Measurements from ENCODE around the gene NACC2.

NACC2 gene

DNA sequence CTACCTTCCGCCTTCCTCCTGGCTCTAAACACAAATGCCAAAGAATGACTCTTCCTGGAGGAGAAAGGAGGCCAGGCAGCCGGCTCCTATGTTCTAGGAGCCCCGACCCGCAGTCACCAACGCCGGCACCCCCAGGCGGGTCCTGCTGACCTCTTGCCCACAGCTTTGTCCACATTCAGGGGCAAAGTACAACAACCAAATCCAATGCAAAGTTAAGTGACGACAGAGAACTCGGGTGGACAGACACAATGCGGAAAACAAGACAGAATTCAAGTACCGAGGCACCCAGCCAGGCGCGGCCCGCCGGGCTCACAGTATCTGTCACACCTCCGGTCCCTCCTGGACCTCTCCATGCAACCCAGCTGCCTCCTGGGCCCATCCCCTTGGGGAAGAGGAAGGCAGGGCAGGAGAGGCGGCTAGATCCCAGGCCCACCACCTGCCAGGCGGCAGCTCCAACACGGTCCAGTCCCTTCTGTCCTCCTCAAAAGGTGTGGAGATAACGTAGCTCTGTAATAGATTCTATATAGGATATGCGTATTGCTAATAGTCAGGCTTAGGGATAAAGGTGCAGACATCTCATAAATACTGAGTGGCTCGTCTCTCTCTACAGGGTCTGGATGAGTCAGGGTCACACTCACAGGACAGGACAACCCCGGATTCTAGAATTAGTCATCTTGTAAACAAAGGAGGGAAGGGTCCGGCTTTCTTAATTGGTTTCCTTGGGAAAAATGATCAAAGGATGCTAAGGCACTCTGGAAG lies 87.0 kb downstream of the NACC2 start:
- no peak for DNase-seq

DNA sequence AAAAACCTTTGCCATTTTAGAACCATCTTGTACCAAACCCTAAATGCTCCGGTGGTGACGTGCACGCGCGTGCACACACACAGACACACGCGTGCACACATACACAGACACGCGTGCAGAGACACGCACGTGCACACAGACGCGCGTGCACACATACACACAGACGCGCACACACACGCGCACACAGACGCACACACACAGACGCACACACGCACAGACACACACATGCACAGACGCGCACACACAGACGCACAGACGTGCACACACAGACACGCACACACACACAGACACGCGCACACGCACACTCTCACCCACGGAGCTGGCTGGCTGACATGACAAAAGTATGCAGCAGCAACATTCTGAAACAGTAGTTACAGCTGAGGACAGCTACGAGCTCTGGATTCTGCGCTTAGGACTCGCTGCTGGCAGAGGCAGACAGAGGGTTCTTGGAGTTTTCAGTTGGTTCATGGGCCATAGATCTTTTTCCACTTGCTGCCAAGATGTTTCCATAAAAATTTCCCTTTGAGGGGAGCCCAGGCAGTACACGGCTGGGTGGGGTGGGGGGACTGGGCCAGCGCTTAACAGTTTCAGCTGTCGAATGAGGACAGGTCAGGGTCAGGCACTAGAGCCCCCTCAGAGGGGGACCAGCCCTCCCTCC lies 87.7 kb downstream of the NACC2 start:
- no peak for DNase-seq

DNA sequence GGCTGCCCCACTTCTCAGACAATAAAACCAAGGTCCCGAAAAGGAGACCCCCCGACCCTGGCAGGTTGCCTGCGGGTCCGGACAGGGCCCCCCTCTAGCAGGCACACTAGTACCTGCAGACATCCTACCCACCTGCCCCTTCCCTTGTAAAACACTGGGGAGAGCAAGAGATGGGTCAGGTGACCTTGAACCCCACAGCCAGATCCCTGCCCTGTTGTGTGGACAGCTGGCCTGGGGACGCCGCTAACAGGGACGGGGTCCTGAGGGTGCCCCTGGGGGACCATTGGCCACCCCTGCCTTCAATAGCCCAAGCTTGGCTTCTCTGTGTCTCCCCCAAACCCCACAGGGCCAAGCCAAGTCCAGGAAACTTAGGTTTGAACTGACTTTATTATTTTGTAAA lies 88.9 kb downstream of the NACC2 start:
- DNase-seq = no peak

DNA sequence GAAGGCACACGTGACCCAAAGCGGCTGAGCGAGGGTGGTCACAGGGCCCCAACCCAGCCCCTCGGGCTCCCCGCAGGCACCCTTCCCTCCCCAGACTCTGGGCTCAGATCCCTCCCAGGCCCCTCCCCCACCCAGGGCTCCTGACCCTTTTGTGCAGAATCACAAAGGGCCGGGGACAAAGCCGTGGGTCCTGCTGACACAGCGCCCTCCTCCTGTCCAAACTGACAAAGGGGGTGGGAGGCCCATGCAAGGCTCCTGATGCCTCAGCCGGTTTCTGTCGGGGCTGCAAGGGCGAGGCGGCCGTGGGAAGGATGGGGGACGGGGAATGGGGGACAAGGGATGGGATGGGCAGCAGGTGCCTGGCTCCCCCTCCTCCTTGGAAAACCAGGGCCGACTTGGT lies 90.4 kb downstream of the NACC2 start:
- DNase-seq = no peak

DNA sequence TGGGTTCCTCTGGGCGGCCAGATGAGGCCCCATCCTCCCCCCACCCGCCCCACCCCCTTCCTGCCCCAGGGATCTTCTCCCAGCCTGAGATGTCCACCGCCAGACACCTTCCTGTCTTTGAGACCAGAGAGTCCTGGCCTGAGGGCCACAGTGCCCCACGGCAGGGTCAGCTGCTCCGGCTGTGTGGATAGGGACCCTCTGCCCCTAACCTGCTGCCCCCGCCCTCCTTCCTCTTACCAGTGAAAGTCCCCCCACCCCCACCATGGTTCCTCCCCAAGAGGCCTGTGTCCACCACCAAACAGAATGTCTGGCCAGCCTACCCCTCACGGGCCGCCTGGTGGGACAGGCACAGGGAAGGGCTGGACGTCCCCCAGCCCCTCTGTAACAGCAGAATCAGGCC lies 90.9 kb downstream of the NACC2 start:
- DNase-seq = no peak

DNA sequence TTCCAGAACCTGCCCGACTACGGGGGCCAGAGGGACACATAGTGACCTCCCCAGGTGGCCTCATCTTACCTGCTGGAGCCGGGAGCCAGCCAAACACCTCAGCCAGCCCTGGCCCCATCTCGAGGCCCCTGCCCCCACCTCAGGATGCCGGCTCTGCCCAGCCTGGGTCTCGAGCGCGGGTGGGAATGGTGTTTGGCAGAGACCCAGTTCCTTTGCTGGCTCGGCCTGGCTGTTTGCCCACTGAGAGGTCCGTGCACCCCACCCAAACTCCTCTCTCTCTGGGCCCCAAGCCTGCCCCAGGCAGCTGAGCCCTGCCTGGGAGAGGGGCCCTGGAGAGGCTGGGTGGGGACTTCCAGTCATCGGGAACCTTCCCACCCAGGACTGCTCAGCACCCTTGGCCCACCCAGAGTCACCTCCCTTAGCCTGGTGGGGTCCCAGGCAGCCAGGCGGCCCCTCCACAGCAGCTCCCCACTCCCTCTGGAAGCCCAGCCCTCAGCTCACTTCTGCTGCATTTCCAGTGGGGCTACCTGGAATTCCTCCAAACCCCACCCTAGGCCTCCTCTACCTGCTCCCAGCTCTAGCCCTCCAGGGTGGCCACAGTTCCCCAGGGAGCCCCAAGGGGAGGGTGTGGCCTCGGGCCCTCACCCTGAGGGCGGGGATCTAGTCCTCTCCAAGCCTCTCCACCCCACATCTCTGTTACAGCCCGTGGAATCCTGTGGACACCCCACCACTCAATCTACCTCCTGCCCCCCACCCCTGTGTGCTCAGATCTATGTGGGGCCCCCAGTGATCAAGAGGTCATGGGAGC lies 91.5 kb downstream of the NACC2 start:
- DNase-seq = no peak

DNA sequence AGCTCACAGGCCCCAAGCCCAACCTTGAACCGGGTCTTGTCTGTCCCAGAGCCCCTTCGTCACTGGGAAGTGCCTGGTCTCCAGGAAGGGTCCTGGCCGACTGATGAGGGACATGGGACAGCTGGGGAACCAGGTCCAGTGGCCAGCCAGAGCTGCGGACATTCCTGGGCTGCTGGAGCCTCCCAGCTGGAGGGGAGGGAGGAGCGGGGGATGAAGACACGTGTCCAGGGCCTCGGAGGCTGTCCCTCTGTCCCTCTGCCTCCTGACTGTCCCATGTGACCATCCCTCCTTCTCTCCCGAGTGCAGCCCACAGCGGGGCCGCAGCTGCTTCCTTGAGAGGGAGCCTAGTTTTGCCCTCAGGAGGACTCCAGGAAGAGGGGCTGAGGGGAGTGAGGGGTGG lies 92.2 kb downstream of the NACC2 start:
- DNase-seq = no peak

DNA sequence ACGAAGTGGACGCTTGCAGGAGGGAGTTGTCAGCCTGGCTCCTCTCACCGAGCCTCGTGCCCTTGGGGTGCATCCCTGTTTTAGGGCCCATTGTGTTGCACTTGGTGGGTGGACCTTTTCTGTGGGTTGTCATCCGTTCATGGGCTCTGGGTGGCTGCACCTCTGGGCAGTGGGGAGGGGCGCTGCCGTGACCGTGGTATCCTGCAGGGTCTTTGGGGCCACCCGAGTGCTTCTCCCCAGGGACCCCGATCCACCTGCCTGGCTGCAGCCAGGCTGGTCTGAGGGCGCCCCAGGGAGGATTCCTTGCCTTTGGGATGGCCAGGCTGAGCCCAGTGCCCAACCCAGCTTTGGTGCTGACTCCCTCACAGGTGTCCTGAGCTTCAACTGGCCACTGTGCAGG lies 92.9 kb downstream of the NACC2 start:
- no peak for DNase-seq

DNA sequence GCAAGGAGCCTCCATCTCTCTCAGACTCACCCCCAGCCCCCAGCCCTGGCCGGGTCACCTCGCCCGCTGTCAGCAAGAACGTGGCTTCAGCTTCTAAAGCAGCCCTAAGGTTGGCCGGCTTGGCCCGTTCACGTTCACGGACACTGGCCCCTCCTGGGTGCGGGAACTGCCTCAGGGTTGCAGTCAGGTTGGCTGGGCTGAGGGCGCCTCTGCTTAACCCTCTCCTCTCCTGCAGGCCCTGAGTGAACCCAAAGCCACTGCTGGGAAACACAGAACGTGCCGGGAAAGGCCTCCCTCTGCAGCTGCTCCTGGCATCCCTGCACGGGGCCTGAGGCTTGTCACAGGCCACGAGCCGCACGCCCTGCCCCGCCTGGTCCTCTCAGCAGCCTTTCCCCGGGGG lies 93.9 kb downstream of the NACC2 start:
- no peak for DNase-seq

DNA sequence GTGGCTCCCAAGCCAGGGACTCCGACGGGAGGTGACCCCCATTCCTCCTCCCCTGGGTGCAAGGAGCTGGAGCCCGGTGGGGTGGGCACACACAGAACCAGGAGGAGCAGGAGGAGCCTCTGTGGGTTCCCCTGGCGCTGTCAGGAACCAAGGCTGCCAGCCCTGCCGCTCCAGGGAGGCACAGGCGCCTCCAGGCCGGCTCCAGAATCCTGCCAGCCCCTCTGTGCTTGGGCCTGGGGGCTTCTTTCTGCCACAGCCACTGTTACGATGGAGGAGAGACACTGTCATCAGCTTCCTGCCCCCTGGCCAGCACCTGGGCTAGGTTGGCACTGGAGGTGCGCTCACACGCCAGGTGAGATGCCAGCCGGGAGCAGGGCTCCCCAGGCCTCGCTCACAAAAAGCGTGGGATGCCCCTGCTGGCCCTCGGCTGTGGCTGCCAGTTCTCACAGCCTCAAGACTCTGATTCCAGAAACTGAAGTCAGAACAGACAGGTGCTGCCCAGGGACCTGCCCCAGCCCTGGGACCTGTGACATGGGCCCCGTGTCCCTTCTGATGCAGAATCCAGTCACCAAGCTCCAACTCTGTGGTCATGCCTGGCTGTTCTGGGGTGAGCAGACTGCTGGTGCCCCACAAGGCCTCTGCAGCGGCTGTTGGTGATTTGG lies 96.5 kb downstream of the NACC2 start:
- no peak for DNase-seq

DNA sequence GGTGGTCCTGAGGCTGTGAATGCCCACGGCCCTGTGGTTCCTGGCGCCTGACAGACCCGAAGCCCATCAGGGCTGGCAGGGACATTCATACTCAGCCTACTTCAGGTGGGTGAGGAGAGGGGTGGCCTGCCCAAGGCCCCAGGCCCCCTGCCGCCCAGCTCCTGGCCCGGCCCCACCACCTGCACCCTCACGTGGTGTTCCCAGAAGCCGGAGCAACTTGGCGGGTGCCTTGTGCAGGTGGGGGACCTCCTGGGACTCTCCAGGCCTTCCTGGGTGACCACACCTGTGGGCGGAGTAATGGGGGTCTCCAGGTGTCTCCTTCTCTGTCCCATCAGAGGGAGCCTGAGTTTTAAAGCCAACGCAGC lies 97.1 kb downstream of the NACC2 start:
- no peak for DNase-seq

DNA sequence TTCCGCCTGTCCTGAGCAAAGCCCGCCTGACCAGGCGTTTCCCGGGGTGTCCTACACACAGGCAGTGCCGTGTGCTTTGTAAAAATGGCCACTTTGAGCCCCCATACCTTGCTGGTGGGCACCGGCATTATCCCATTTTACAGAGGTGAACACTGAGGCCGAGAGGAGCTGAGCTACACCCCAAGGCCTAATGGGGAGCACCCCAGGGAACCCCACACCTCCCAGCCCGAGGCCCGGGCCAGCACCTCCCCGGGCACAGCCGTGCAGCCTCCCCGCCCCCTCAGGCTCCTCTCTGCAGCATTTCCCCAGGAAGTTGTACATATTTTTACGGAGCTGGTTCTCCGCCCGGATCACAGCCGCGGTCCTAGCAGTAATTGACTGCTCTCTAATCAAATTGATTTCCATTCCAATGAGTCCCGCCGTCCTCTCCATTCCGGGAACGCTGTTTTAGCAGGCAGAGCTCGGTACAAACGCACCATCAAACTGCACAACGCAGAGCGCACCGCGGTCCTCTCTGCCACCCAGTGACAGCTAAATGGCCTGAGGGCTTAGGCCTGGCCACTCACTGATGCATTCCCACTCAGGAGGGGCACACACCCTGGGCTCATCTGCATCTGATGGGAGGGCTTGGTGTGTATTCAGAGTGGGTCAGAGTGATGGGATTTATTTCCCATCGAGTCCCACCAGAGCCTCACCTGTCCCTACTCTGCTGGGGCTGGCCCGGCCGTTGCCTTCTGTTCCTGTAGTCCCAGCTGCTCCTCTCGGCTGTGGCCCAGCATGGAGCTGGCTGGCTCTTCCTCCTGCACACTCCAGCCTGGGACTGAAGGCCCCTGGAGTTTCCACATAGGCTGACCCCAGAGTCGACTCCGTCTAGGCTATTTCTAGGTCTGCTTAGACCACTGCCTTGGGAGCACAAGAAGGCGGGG lies 97.7 kb downstream of the NACC2 start:
- DNase-seq = no peak

DNA sequence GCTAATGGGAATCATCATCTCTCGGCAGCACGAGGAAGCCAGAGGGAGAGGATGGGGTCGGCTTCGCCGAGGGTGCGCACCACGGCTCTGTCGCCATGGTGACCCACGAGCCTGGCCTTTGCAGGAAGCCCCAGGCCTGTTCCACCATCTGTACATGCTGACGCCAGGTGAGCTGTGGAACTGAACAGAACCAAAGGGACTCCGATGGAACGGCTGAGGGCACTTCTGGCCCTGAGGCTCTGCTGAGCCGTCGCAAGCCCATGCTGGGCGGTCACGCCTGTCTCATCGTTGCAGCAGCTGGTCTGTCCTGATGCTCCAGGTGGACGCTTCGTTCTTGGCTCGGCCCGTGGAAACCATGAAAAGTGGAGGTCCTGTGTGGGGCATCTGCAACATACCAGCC lies 99.3 kb downstream of the NACC2 start:
- no peak for DNase-seq

DNA sequence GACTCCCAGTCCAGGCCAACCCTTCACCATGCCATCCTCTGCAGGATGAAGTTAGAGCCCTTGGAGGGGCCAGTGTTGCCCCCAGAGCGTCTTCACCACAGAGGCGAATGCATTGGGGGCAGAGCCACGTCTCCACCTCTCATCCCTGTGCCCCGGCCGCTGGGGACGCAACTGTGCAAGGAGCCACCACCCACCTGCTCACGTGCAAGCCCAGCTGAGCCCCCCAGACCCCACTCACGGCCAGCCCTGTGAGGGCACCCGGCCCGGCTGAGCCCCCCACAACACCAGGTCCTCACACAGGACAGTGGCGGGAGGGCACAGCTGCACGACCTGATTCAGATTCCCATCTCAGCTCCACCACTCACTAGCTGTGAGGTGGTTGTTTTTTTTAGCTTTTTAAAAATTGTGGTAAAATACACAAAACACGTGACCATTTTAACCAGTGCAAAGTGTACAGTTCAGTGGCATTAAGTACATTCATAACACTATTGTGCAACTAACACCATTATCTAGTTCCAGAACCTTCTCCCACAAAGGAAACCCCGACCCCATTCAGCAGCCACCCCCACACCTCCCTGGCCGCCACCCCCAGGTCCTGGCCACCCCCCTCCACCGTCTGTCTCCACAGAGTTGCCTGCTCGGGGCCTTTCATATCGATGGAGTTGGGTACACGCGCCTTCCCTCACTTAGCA lies 100.4 kb downstream of the NACC2 start:
- no peak for DNase-seq

DNA sequence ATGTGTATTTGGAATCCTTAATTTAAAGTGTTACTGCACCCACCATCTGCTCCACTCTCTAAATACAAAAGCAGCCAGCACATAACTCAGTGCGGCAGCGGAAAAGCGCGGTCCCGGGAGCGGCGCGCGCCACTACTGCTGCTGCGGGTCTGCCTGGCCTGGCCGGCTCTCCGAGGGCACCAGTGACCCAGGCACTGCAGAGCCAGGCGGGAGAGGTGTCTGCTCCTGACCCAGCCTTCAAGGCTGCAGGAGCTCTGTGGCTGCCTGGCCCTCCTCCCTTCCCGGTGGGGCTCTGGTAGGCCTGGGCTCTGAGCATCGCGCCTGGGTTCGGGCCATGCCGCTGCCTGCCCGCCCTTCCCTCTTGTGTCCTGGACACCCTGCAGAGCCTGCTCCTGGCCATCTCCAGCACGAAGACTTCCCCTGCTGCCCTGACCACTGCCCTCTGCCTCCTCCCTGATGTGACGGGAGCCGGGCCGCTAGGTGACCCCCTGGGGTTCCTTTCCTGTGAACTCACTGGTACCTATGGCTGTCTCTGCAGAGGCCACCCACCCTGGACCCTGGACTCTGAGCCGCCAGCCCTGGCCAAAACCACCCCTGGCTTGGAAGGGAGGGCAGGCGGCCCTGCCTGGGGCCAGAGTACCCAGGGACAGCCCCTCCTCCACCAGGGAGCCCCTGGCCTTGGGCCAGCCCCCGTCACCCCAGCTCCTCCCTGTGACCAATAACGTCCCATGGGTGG lies 101.2 kb downstream of the NACC2 start:
- DNase-seq = no peak

DNA sequence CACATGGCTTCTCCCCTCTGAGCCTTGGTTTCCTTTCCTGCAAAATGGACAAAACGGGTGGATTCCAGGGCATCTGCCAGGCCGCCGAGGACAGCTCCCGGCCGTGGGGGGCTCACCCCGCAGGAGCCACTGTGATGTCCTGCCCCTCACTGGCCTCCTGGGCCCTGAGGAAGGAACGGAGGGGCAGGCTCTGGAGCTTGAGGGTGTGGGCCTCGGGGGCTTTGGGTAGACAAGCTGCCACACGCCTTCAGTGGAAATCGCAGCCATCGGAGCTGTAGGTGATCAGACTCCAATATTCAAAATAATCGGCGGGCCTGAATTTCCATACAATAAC lies 101.7 kb downstream of the NACC2 start:
- no peak for DNase-seq

DNA sequence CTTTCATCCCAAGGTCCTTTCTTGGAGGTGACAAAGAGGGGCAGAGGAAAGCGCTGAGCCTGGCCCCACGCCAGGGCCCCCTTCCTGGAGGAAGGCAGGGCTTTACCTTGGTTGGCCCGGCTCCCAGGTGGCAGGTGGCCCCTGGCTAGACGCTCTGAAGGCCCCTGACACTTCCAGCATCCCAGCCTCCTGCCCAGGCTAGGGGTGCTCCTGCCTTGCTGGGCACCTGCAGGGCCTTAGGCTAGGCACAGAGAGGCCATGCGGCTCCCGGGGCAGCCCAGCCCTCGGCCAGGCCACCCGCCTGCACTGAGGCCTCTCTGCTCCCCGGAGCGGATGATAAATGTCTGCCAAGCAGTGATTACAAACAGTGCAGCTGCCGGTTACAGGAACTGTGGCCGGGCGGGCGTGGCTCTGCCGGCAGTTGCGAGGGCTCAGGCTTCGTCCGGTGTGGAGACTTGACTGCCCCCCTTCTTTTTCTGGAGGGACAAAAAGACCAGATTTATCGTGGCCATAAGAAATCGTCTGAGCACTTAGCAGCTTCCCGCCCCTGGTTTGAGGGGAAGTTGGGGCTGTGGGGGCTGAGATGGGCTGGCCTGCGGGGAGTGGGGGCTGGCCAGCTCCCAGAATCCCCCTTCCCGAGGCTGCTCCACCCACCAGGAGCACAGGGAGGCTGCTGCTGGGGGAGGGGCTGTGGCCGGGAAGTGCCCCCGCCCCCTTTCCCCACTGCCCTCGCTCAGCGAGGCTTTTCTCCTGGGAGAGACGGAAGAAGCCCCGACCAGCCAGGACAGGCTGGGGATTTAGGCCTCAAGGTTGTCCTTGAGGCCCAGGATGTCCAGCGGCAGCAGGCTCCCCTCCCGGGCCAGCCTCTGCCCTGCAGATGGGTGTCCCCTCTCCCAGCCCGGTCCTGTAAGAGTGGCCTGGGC lies 102.3 kb downstream of the NACC2 start:
- peak; percentile 18 for DNase-seq

DNA sequence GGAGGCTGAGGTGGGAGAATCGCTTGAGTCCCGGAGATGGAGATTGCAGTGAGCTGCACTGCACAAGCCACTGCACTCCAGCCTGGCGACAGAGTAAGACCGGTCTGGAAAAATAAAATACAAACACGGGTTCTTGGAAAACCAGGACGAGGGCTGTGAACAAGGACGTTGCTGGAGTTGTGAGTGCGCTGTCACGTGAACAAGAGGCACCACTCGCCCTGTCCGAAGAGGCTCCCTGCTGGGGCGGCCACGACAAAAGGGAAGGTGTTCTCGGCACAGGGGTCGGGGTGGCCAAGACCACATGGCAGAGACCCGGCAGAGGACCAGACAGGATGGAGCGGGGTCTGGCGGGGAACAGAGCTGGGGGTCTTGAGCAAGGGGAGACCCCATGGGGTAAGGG lies 103.3 kb downstream of the NACC2 start:
- no peak for DNase-seq

DNA sequence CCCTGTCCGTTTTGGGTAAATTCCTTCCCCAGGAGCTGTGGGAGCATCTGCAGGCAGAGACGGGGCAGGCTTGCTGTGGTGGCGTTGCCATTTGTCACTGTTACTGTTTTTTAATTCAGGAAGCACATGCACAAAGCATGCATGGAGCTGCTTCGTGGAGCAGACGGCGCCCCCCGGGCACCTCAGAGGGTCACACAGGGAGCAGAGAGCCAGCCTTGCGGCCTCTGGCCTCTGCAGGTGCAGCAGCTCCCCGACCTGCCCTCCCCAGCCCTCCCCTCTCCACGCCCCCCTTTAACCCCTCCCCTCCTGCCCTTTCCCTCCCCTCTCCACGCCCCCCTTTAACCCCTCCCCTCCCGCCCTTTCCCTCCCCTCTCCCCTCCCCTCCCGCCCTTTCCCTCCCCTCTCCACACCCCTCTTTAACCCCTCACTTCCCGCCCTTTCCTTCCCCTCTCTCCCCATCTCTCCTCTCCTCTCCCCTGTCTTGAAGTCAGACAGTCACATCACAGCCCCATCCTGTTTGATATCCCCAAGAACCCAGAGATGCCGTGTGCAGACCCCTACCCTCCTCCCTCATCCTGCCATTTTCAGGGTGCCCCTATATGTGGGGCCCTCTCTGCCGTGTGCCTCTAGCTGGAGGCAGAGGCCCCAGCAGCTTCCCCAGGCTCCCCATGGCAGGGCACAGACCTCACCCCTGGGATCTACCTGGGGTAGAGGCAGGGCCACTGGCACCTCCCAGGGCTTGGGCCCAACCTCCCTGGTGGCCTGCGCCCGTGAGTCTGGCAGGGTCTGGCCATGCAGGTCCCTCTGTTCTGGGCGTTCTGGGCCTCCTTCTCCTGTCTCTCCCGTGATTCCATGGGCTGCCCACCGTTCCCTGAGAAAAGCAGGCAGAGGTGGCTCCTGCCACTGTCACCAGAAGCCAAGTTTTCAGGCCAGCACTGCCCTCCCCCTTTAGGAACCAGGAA lies 104.3 kb downstream of the NACC2 start:
- peak; percentile 42 for DNase-seq

Measured in stimulated activated naive CD4-positive, alpha-beta T cell treated with Interleukin-2 at 50 U/mL for 16 hours (primary cell).